GM10847 (cell line): ENCODE results near the gene DCAF17.
A peak's percentile ranks its signal among the peaks of the same experiment; 100 is the strongest.

Experiments
- POLR2A ChIP-seq: IDR thresholded peaks from 2 replicates; pipeline ENCODE4 v1.6.1; 2011; ENCODE audit not compliant: insufficient read length; ENCODE audit errors: extremely low read depth

Gene DCAF17

GRCh38 chr2:171434013-171434989, at the start of gene DCAF17:
Gene DCAF17, plus strand, starts transcription at chr2:171434226. Its CDS starts 352 bp downstream, at chr2:171434578.
- peak; percentile 53 for TF ChIP-seq POLR2A

- no peak for TF ChIP-seq POLR2A
Measured at GRCh38 chr2:171386627-171387026, 47.4 kb upstream of the DCAF17 start.

- no peak for TF ChIP-seq POLR2A
Measured at GRCh38 chr2:171387052-171387451, 47.0 kb upstream of the DCAF17 start.

GRCh38 chr2:171389325-171389724, 44.7 kb upstream of the DCAF17 start:
- no peak for TF ChIP-seq POLR2A

- TF ChIP-seq POLR2A = no peak
Measured at GRCh38 chr2:171389780-171390179, 44.2 kb upstream of the DCAF17 start.

GRCh38 chr2:171390941-171391516, 43.0 kb upstream of the DCAF17 start:
- TF ChIP-seq POLR2A = no peak

- TF ChIP-seq POLR2A = no peak
Measured at GRCh38 chr2:171391532-171391931, 42.5 kb upstream of the DCAF17 start.

- TF ChIP-seq POLR2A = no peak
Measured at GRCh38 chr2:171393487-171393886, 40.5 kb upstream of the DCAF17 start.

GRCh38 chr2:171394164-171394740, 39.8 kb upstream of the DCAF17 start:
- no peak for TF ChIP-seq POLR2A

GRCh38 chr2:171399292-171399691, 34.7 kb upstream of the DCAF17 start:
- no peak for TF ChIP-seq POLR2A

GRCh38 chr2:171400395-171400794, 33.6 kb upstream of the DCAF17 start:
- no peak for TF ChIP-seq POLR2A

GRCh38 chr2:171401947-171402346, 32.1 kb upstream of the DCAF17 start:
- no peak for TF ChIP-seq POLR2A

- TF ChIP-seq POLR2A = no peak
Measured at GRCh38 chr2:171402906-171403580, 31.0 kb upstream of the DCAF17 start.

GRCh38 chr2:171404261-171404660, 29.8 kb upstream of the DCAF17 start:
- no peak for TF ChIP-seq POLR2A

- no peak for TF ChIP-seq POLR2A
Measured at GRCh38 chr2:171404719-171405118, 29.3 kb upstream of the DCAF17 start.
